ENCODE measurements around the gene BIRC7. TPM values are rescaled to one million over a fixed set of nuclear protein-coding genes. Genes with fewer than 3 reads are reported as not detected.

Gene BIRC7
- total RNA-seq: not detected
- under 1 TPM in 1 of 2 donors, not detected in 1; 0.09 TPM for polyA plus RNA-seq

- DNase-seq: peak in 1 of 6 donors; percentile 55
- H3K27me3 ChIP-seq: peaks cover 0 to 3% (median 0%) of the 10 kb centered on the region in 4 donors
These were observed at the start of gene BIRC7 for GRCh38 chr20:63235399-63235983. Gene BIRC7, plus strand, starts transcription at chr20:63235905. Its CDS starts 192 bp downstream, at chr20:63236097.

GRCh38 chr20:63186084-63186483 is 49.6 kb upstream of the BIRC7 start:
- Histone ChIP-seq H3K27ac (no peak overlapping the region), H3K36me3 (no peaks in the 10 kb centered on the region), H3K9me3 (no peaks in the 10 kb centered on the region), H3K27me3 (peaks cover 0 to under 1% (median 0%) of the 10 kb centered on the region in 4 donors), H3K4me1 (no peaks in the 10 kb centered on the region), H3K4me3 (no peak overlapping the region)
- WGBS, 2 donors: 78 to 84% methylated on average over 8 of the region's 8 CpGs
- intact Hi-C loops (cut with DNase I): no loop called here
- ATAC-seq (no peak), DNase-seq (no peak), FAIRE-seq (no peak)
- no peak for TF ChIP-seq CTCF (IDR thresholded peaks at IDR 0.05)

More at GRCh38 chr20:63235399-63235983, at the start of gene BIRC7:
- ATAC-seq (no peak), FAIRE-seq (no peak)
- intact Hi-C loops (cut with DNase I): no loop called here
- 33 to 44% methylated on average over 13 to 17 of the region's 17 CpGs for WGBS, 2 donors
- no peak within 1 kb of the TSS for H3K4me3 ChIP-seq
- no peak for TF ChIP-seq CTCF (IDR thresholded peaks at IDR 0.05)
- no peak within 1 kb of the TSS for H3K27ac ChIP-seq
- H3K36me3 ChIP-seq: no peaks in the 10 kb centered on the region
- H3K4me1 ChIP-seq: no peaks in the 10 kb centered on the region
- no peaks in the 10 kb centered on the region for H3K9me3 ChIP-seq

GRCh38 chr20:63186528-63187316 is 49.0 kb upstream of the BIRC7 start:
- Histone ChIP-seq H3K4me3 (no peak overlapping the region), H3K36me3 (no peaks in the 10 kb centered on the region), H3K9me3 (no peaks in the 10 kb centered on the region), H3K27me3 (no peaks in the 10 kb centered on the region), H3K27ac (no peak overlapping the region), H3K4me1 (no peaks in the 10 kb centered on the region)
- DNase-seq: no peak
- peak in 1 of 4 donors; percentile 6 for ATAC-seq
- 83 to 87% methylated on average over 8 of the region's 8 CpGs for WGBS, 2 donors
- intact Hi-C loops (cut with DNase I): no loop called here
- no peak for FAIRE-seq
- no peak for TF ChIP-seq CTCF (IDR thresholded peaks at IDR 0.05)

- intact Hi-C loops (cut with DNase I): no loop called here
These were observed 48.2 kb upstream of the BIRC7 start for GRCh38 chr20:63187338-63188158.

More at GRCh38 chr20:63187338-63188158, 48.2 kb upstream of the BIRC7 start:
- no peaks in the 10 kb centered on the region for H3K4me1 ChIP-seq
- H3K27me3 ChIP-seq: no peaks in the 10 kb centered on the region
- TF ChIP-seq CTCF (IDR thresholded peaks at IDR 0.05): no peak
- 72 to 80% methylated on average over 7 of the region's 7 CpGs for WGBS, 2 donors
- ATAC-seq (no peak), FAIRE-seq (no peak), DNase-seq (no peak)
- no peak overlapping the region for H3K27ac ChIP-seq
- no peak overlapping the region for H3K4me3 ChIP-seq
- H3K36me3 ChIP-seq: no peaks in the 10 kb centered on the region
- H3K9me3 ChIP-seq: no peaks in the 10 kb centered on the region

All from pancreas (tissue), 10 donors.